ENCODE data around the gene DCAF8L2.

- TF ChIP-seq CTCF (IDR thresholded peaks at IDR 0.05; ENCODE audit: low read length) = no peak
- TF ChIP-seq EZH2 (IDR thresholded peaks at IDR 0.05; ENCODE audit: borderline replicate concordance, low read length) = no peak
These were observed 18.5 kb downstream of the DCAF8L2 start for GRCh38 chrX:27608671-27609070.

Data from OCI-LY1 (cell line).